HPDE6-E6E7 (cell line): ENCODE measurements around the gene CLPSL1.
"Not testable (repeated sequence)": the region's sequence is repeated elsewhere in the genome, so short reads cannot be mapped to it uniquely, and the experiment has no call there.

ENCODE experiments used
- DNase-seq: peaks from one replicate; pipeline ENCODE4 v3.0.0; 2011; ENCODE audit warnings: missing footprints; ENCODE audit errors: extremely low spot score

Gene CLPSL1

GRCh38 chr6:35780719-35781118 is at the start of gene CLPSL1:
Gene CLPSL1, plus strand, starts transcription at chr6:35781019. Its CDS starts 92 bp downstream, at chr6:35781111.
- DNase-seq = no peak

GRCh38 chr6:35731414-35731735 is 49.4 kb upstream of the CLPSL1 start:
- no peak for DNase-seq

- DNase-seq = no peak
Measured at GRCh38 chr6:35731736-35732532, 48.9 kb upstream of the CLPSL1 start.

GRCh38 chr6:35733633-35734032 is 47.2 kb upstream of the CLPSL1 start:
- DNase-seq = no peak

- DNase-seq = not testable (repeated sequence)
Measured at GRCh38 chr6:35734319-35734718, 46.5 kb upstream of the CLPSL1 start.

GRCh38 chr6:35735452-35735851 is 45.4 kb upstream of the CLPSL1 start:
- DNase-seq = no peak

GRCh38 chr6:35736253-35736894 is 44.4 kb upstream of the CLPSL1 start:
- no peak for DNase-seq

GRCh38 chr6:35736982-35737412 is 43.8 kb upstream of the CLPSL1 start, which contains the start of gene ARMC12:
Gene ARMC12, plus strand, starts transcription at chr6:35737032. Its CDS starts 77 bp downstream, at chr6:35737109.
- no peak for DNase-seq

GRCh38 chr6:35737413-35738211 is 43.2 kb upstream of the CLPSL1 start:
- DNase-seq = no peak

- no peak for DNase-seq
Measured at GRCh38 chr6:35739645-35740524, 40.9 kb upstream of the CLPSL1 start.

GRCh38 chr6:35742842-35743241 is 38.0 kb upstream of the CLPSL1 start:
- DNase-seq = no peak

GRCh38 chr6:35745509-35745908 is 35.3 kb upstream of the CLPSL1 start:
- no peak for DNase-seq

GRCh38 chr6:35746516-35746915 is 34.3 kb upstream of the CLPSL1 start:
- DNase-seq = no peak

GRCh38 chr6:35747877-35748276 is 32.9 kb upstream of the CLPSL1 start:
- no peak for DNase-seq

- DNase-seq = no peak
Measured at GRCh38 chr6:35750557-35750956, 30.3 kb upstream of the CLPSL1 start.

GRCh38 chr6:35751594-35751993 is 29.2 kb upstream of the CLPSL1 start:
- no peak for DNase-seq

GRCh38 chr6:35752330-35752729 is 28.5 kb upstream of the CLPSL1 start:
- DNase-seq = no peak

- DNase-seq = no peak
Measured at GRCh38 chr6:35754452-35755277, 26.2 kb upstream of the CLPSL1 start.

- DNase-seq = no peak
Measured at GRCh38 chr6:35755278-35755924, 25.4 kb upstream of the CLPSL1 start.
